Upper lobe of left lung (tissue), 6 donors: ENCODE results near the gene C14orf119. TPM values are rescaled to one million over a fixed set of nuclear protein-coding genes. Genes with fewer than 3 reads are reported as not detected.

Source experiments
- ATAC-seq, 2 donors: fragments of 200-7000 bp; cut with Tn5 transposase; one replicate each; pipeline ENCODE4 v1.9.1; 2022; ENCODE audit warnings: mild to moderate bottlenecking in 2 of 2, moderate library complexity in 2 of 2; ENCODE audit not compliant: low FRiP score in 2 of 2
- DNase-seq, 2 donors: peaks; one replicate each; pipeline ENCODE4 v3.0.0-alpha.2; 2019 to 2020
- H3K27ac ChIP-seq, 4 donors: fragments of 200-600 bp; sonication (generic); one replicate each; pipeline ENCODE4 v1.5.1; 2016 to 2019
- H3K27me3 ChIP-seq, 4 donors: fragments of 200-600 bp; sonication (generic); one replicate each; pipeline ENCODE4 v1.5.1; 2017 to 2019
- H3K36me3 ChIP-seq, 4 donors: fragments of 200-600 bp; sonication (generic); one replicate each; pipeline ENCODE4 v1.5.1; 2016 to 2019
- H3K4me1 ChIP-seq, 4 donors: fragments of 200-600 bp; sonication (generic); one replicate each; pipeline ENCODE4 v1.5.1; 2018 to 2019
- H3K4me3 ChIP-seq, 4 donors: fragments of 200-600 bp; sonication (generic); one replicate each; pipeline ENCODE4 v1.5.1; 2017 to 2019; ENCODE audit warnings: mild to moderate bottlenecking in 2 of 4, moderate library complexity in 1 of 4
- H3K9me3 ChIP-seq, 4 donors: fragments of 200-600 bp; sonication (generic); one replicate each; pipeline ENCODE4 v1.5.1; 2018 to 2019
- CTCF ChIP-seq, 6 experiments: fragments of 450-650 bp in 4 of 6; fragments of 200-600 bp in 2 of 6; sonication (generic) in 2 of 6; IDR thresholded peaks; one replicate each; pipeline ENCODE4 v1.5.1; 2016 to 2019; ENCODE audit warnings: antibody characterized with exemption in 6 of 6
- EP300 ChIP-seq, 4 donors: sonication (generic); formaldehyde crosslinking; IDR thresholded peaks; one replicate each; pipeline ENCODE4 v1.5.1; 2017; ENCODE audit warnings: antibody characterized with exemption in 4 of 4, control low read depth in 2 of 4
- POLR2A ChIP-seq, 4 donors: fragments of 450-650 bp; IDR thresholded peaks; one replicate each; pipeline ENCODE4 v1.5.1; 2016 to 2017; ENCODE audit warnings: antibody characterized with exemption in 4 of 4, mild to moderate bottlenecking in 2 of 4
- POLR2AphosphoS5 ChIP-seq, 2 donors: sonication (generic); formaldehyde crosslinking; IDR thresholded peaks; one replicate each; pipeline ENCODE4 v1.5.1; 2017; ENCODE audit warnings: antibody characterized with exemption in 2 of 2
- WGBS, 2 donors: methylation state at CpG; one replicate each; pipeline ENCODE4 v1.1.5; 2017 to 2018; 5-methylcytosine and 5-hydroxymethylcytosine counted together
- total RNA-seq, 6 donors: library from RNA; depleted of rRNA in 4 of 6; stranded (reverse); fragments of >200 nt in 4 of 6; gene quantifications; one replicate each; pipeline versions ENCODE4 v1.1.0 to v1.2.1, GENCODE V29; 2016 to 2021
- donor health status: DM: no; HTN: no; CAD: no; lungs with moderate emphysema.
- donor health status: DM: no; HTN: yes; CAD: no; lungs with severe emphysema.

C14orf119 gene
- total RNA-seq, 6 donors from 2014 or later = 4.9 to 52.5 (median 35.7) TPM

- no peak for ATAC-seq
- Histone ChIP-seq H3K27me3 (no peaks in the 10 kb centered on the region), H3K9me3 (no peaks in the 10 kb centered on the region), H3K36me3 (no peaks in the 10 kb centered on the region), H3K4me1 (peaks cover 3 to 26% (median 23%) of the 10 kb centered on the region in 4 donors), H3K4me3 (no peak overlapping the region), H3K27ac (no peak overlapping the region)
- 58 to 79% methylated on average over 5 of the region's 5 CpGs for WGBS, 2 donors
- no peak for DNase-seq
- TF ChIP-seq POLR2AphosphoS5 (IDR thresholded peaks at IDR 0.05) (no peak), POLR2A (IDR thresholded peaks at IDR 0.05) (no peak), EP300 (IDR thresholded peaks at IDR 0.05) (no peak)
Observed at GRCh38 chr14:23114120-23114458, 18.8 kb downstream of the C14orf119 start.

- Histone ChIP-seq H3K4me1 (peaks cover 3 to 31% (median 24%) of the 10 kb centered on the region in 4 donors), H3K9me3 (no peaks in the 10 kb centered on the region), H3K4me3 (no peak overlapping the region), H3K27me3 (no peaks in the 10 kb centered on the region), H3K36me3 (no peaks in the 10 kb centered on the region), H3K27ac (peak overlapping the region in 2 of 4 donors; percentile 18 to 21)
- TF ChIP-seq CTCF (IDR thresholded peaks at IDR 0.05) = no peak
- TF ChIP-seq POLR2A (IDR thresholded peaks at IDR 0.05) = no peak
- TF ChIP-seq EP300 (IDR thresholded peaks at IDR 0.05) = no peak
- no peak for TF ChIP-seq POLR2AphosphoS5 (IDR thresholded peaks at IDR 0.05)
- ATAC-seq = peak; percentile 2 to 27
- DNase-seq = no peak
- WGBS, 2 donors = 47 to 77% methylated on average over 4 of the region's 4 CpGs
Observed at GRCh38 chr14:23114669-23115038, 19.3 kb downstream of the C14orf119 start.

GRCh38 chr14:23115039-23115731 lies 19.9 kb downstream of the C14orf119 start:
- peak in 1 of 2 donors; percentile 84 for DNase-seq
- Histone ChIP-seq H3K36me3 (no peaks in the 10 kb centered on the region), H3K4me1 (peaks cover 3 to 37% (median 28%) of the 10 kb centered on the region in 4 donors), H3K27me3 (no peaks in the 10 kb centered on the region), H3K27ac (no peak overlapping the region), H3K9me3 (no peaks in the 10 kb centered on the region), H3K4me3 (no peak overlapping the region)
- ATAC-seq = peak; percentile 72 to 84
- peak in 2 of 4 donors; percentile 58 to 92 for TF ChIP-seq EP300 (IDR thresholded peaks at IDR 0.05)
- no peak for TF ChIP-seq POLR2A (IDR thresholded peaks at IDR 0.05)
- TF ChIP-seq POLR2AphosphoS5 (IDR thresholded peaks at IDR 0.05) = peak in 1 of 2 donors; percentile 79
- 52 to 58% methylated on average over 10 of the region's 10 CpGs for WGBS, 2 donors

GRCh38 chr14:23115918-23116317 lies 20.6 kb downstream of the C14orf119 start:
- DNase-seq = no peak
- Histone ChIP-seq H3K36me3 (no peaks in the 10 kb centered on the region), H3K27ac (no peak overlapping the region), H3K9me3 (no peaks in the 10 kb centered on the region), H3K4me1 (peaks cover 3 to 44% (median 31%) of the 10 kb centered on the region in 4 donors), H3K27me3 (no peaks in the 10 kb centered on the region), H3K4me3 (no peak overlapping the region)
- no peak for ATAC-seq
- TF ChIP-seq POLR2AphosphoS5 (IDR thresholded peaks at IDR 0.05) (no peak), CTCF (IDR thresholded peaks at IDR 0.05) (no peak), EP300 (IDR thresholded peaks at IDR 0.05) (no peak), POLR2A (IDR thresholded peaks at IDR 0.05) (no peak)
- 75 to 87% methylated on average over 5 of the region's 5 CpGs for WGBS, 2 donors

GRCh38 chr14:23117371-23118020 lies 22.2 kb downstream of the C14orf119 start:
- Histone ChIP-seq H3K36me3 (no peaks in the 10 kb centered on the region), H3K4me1 (peaks cover 8 to 49% (median 34%) of the 10 kb centered on the region in 4 donors), H3K4me3 (no peak overlapping the region), H3K27me3 (no peaks in the 10 kb centered on the region), H3K9me3 (no peaks in the 10 kb centered on the region), H3K27ac (peak overlapping the region in 1 of 4 donors; percentile 7)
- ATAC-seq (no peak), DNase-seq (no peak)
- 82% methylated on average over 28 to 31 of the region's 32 CpGs for WGBS, 2 donors
- no peak for TF ChIP-seq CTCF (IDR thresholded peaks at IDR 0.05)
